ENCODE data around the gene OR4K13.

OR4K13 gene, protein sequence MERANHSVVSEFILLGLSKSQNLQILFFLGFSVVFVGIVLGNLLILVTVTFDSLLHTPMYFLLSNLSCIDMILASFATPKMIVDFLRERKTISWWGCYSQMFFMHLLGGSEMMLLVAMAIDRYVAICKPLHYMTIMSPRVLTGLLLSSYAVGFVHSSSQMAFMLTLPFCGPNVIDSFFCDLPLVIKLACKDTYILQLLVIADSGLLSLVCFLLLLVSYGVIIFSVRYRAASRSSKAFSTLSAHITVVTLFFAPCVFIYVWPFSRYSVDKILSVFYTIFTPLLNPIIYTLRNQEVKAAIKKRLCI

DNA sequence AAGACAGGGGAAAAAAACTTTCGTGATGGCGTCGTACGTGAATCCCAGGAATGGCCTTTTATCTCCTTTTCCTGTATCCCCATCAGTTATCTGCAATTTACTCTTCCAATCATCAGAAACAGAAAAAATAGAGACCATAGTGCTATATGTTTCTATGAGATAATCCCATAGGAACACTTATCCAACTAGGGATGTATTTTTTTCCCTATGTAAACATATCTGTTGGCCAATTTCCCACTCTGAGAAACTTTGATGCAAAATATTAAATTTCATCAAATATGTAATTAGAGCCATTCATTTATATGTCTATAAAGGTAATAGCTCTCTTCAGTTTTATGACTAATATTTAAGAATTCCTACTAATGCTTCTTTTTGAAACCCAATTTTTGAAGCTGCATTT lies at the start of gene OR4K13:
TSS of gene OR4K13 (minus strand) at position 101 of the 400 bp plus-strand sequence. CDS start 1,280 bp downstream, outside the sequence.
- TF ChIP-seq POLR2A (IDR thresholded peaks at IDR 0.05; ENCODE audit: low read depth, low read length): no peak
- FAIRE-seq: no peak
- no peak for DNase-seq (ENCODE audit: insufficient read length, low spot score)

DNA sequence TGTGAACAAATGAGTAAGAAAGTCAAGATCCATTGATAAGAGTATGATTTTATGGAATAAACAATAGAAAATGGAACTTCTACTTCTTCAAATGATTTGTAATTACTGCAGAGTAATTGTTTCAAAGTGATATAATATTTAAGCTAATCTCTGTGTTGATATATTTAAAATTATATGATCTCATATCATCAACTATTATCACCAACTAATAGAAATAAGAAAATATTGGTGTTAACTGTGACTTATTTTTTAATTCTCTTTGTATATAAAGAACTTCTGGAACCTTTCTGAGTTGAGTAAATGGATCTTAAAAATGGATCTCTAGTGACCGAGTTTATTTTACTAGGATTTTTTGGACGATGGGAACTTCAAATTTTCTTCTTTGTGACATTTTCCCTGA lies 23.9 kb upstream of the OR4K13 start, which contains the start of gene OR4L1:
TSS of gene OR4L1 (plus strand) at position 301 of the 400 bp plus-strand sequence. CDS start at position 301, 0 bp downstream.
- TF ChIP-seq POLR2A (IDR thresholded peaks at IDR 0.05; ENCODE audit: low read depth, low read length): no peak
- DNase-seq (ENCODE audit: insufficient read length, low spot score) (no peak), FAIRE-seq (no peak)

DNA sequence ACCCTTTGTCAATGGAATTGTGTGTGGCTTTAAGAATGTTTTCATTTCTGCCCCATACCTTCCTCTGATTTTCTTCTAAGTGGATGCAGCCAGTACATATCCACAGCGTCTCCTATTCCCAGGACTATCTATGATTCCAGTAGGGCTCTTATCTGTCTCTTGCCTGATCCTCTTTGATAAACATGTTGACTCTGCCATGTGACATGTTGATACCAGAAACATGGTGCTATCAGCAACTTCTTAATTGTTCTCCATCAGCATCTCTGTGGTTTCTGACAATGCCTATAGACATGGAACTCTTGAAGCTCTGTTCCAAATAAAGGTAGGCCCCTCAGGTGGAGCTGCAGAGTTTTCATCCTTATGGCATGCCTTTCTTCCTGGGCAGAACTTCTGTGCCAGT lies 12.4 kb upstream of the OR4K13 start:
- FAIRE-seq (no peak), DNase-seq (ENCODE audit: insufficient read length, low spot score) (no peak)
- TF ChIP-seq POLR2A (IDR thresholded peaks at IDR 0.05; ENCODE audit: low read depth, low read length): no peak

DNA sequence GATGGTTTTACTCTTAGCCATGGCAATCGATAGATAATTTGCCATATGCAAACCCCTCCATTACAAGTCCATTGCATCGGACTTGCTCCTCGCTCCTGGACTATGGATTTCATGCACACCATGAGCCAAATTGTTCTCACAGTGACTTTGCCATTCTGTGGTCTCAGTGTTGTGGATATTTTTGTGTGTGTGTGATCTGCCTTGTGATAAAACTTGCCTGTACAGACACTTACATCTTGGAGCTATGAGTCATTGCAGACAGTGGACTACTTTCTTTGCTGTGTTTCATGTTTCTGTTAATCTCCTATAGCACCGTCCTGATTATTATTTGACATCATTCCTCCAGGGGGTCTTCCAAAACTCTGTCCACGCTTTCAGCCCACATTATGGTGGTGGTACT lies 8.4 kb upstream of the OR4K13 start:
- DNase-seq (ENCODE audit: insufficient read length, low spot score) (no peak), FAIRE-seq (no peak)
- TF ChIP-seq POLR2A (IDR thresholded peaks at IDR 0.05; ENCODE audit: low read depth, low read length): no peak

DNA sequence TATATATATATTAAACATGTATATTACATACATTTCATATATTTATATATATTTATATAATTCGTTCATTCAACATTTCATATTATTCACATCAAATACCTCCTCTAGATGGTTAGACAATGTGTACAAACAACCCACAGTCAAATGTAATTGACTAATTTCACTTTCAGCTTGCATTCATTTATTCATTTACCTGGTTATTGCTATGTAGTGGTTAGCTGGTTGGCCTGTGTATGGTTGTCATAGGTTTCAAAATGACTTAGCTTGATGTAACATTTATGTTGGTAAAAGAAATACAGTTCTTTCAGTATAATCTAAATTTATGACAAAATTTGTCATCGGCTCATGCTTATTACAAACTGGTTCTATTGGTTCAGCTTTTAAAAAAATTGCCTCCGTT lies 389 bp downstream of the OR4K13 start:
- DNase-seq (ENCODE audit: insufficient read length, low spot score) (no peak), FAIRE-seq (no peak)
- TF ChIP-seq POLR2A (IDR thresholded peaks at IDR 0.05; ENCODE audit: low read depth, low read length): no peak

DNA sequence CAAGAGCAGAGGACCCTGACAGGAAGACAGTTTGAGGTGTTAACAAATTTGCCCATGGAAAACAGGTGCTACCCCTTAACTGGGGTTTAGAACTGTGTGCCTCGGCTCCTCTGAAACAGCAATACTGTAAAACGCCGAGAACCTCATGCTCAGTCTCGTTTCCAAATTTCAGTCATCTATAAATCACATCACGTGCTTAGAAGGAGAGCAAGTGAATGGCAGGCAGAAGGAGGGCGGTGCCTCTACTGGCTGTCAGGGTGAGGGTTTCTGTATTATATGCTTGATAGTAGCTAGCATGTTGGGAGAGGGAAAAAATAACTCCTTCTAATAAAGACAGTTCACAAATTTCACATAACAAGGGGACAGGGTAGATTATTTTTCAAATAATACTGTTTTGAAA lies 4.8 kb downstream of the OR4K13 start:
- FAIRE-seq (no peak), DNase-seq (ENCODE audit: insufficient read length, low spot score) (no peak)

DNA sequence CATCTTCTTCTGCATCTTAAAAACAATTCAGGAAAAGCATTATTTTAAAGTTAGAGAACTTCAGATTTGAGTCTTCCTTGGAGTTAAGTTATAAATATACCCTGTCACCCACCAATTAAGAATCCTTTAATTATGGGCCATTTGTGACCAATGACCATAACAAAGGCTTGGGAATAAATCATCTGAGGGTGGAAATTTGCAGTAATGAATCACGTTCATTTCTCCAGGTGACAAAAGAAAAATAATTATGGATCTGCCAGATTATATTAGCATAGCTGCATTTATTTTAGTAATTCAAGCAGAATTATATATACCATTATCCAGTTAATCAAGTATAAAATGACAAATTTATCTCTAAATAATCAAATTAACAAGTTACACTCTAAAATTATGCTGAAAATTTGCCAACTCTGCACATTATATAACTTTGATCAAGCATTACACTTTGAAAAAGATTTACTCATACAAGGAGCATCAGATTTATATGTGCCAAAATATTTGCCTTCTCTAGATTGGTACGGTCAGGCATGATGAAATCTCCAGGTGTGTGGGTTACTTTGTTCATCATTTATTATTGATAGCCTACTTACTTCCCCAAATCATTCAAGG lies 16.5 kb downstream of the OR4K13 start, which contains the start of gene OR4K14:
TSS of gene OR4K14 (minus strand) at position 51 of the 609 bp plus-strand sequence. CDS start 4,114 bp downstream, outside the sequence.
- DNase-seq (ENCODE audit: insufficient read length, low spot score) (no peak), FAIRE-seq (no peak)
- no peak for TF ChIP-seq POLR2A (IDR thresholded peaks at IDR 0.05; ENCODE audit: low read depth, low read length)

More for the DNA sequence above, 4.8 kb downstream of the OR4K13 start:
- no peak for TF ChIP-seq POLR2A (IDR thresholded peaks at IDR 0.05; ENCODE audit: low read depth, low read length)

DNA sequence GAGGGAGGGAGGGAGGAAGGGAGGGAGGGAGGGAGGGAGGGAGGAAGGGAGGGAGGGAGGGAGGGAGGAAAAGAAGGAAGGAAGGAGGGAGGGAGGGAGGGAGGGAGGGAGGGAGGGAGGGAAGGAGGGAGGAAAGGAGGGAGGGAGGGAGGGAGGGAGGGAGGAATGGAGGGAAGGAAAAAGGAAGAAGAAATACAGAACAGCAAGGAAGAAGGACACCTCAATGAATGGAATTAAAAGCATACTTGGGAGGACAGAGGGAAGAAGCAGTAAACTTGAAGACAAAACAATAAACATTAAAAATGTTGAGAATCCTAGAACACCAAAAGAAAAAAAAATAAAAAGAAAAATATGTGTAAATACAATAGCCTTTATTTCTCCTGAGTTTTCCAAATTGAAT lies 27.7 kb downstream of the OR4K13 start:
- TF ChIP-seq POLR2A (IDR thresholded peaks at IDR 0.05; ENCODE audit: low read depth, low read length): no peak
- no peak for FAIRE-seq

DNA sequence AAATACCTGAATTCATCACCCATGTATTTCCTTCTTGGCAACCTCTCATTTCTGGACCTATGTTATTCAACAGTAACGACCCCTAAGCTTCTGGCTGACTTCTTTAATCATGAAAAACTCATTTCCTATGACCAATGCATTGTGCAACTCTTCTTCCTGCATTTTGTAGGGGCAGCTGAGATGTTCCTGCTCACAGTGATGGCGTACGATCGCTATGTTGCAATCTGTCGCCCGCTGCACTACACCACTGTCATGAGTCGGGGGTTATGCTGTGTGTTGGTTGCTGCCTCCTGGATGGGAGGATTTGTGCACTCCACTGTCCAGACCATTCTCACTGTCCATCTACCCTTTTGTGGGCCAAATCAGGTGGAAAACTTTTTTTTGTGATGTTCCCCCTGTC lies 33.5 kb downstream of the OR4K13 start:
- no peak for TF ChIP-seq POLR2A (IDR thresholded peaks at IDR 0.05; ENCODE audit: low read depth, low read length)
- DNase-seq (ENCODE audit: insufficient read length, low spot score) (no peak), FAIRE-seq (no peak)

More for the DNA sequence above, 27.7 kb downstream of the OR4K13 start:
- DNase-seq (ENCODE audit: insufficient read length, low spot score): no peak

DNA sequence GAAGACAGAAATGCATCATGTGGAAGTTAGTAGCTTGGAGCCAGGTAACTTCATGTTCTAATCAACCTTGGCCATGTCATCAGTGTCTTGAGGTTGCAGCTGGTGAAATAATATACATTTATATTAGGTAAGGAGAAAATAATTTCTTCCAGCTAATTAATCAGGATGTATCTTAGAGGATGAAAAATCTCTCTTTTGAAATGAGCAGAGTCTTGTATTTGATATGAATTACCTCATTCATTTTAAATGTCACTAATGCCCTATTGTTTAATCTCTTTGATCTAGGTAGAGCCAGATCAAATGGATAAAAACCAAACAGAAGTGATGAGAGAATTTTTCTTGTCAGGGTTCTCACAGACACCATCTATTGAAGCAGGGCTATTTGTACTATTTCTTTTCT lies 34.0 kb downstream of the OR4K13 start, which contains the start of gene OR4Q2:
TSS of gene OR4Q2 (plus strand) at position 301 of the 400 bp plus-strand sequence.
- DNase-seq (ENCODE audit: insufficient read length, low spot score): no peak
- no peak for FAIRE-seq
- no peak for TF ChIP-seq POLR2A (IDR thresholded peaks at IDR 0.05; ENCODE audit: low read depth, low read length)

DNA sequence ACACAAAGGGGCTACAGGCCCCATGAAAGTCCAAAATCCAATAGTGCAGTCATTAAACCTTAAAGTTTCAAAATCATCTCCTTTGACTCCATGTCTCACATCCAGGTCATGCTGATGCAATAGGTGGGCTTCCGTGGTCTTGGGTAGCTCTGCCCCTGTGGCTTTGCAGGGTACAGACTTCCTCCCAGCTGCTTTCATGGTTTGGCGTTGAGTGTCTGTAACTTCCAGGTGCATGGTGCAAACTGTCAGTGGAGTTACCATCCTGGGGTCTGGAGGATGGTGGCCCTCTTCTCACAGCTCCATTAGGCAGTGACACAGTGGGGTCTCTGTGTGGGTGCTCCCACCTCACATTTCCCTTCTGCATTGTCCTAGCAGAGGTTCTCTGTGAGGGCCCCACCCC lies 42.4 kb downstream of the OR4K13 start:
- DNase-seq (ENCODE audit: insufficient read length, low spot score) (no peak), FAIRE-seq (no peak)
- no peak for TF ChIP-seq POLR2A (IDR thresholded peaks at IDR 0.05; ENCODE audit: low read depth, low read length)

All from H54 (cell line).